ENCODE measurements around the gene NME7.
"Not testable (repeated sequence)": the region's sequence is repeated elsewhere in the genome, so short reads cannot be mapped to it uniquely, and the experiment has no call there.

NME7 gene

GRCh38 chr1:169212088-169212487 is 155.5 kb downstream of the NME7 start:
- DNase-seq: no peak

DNA sequence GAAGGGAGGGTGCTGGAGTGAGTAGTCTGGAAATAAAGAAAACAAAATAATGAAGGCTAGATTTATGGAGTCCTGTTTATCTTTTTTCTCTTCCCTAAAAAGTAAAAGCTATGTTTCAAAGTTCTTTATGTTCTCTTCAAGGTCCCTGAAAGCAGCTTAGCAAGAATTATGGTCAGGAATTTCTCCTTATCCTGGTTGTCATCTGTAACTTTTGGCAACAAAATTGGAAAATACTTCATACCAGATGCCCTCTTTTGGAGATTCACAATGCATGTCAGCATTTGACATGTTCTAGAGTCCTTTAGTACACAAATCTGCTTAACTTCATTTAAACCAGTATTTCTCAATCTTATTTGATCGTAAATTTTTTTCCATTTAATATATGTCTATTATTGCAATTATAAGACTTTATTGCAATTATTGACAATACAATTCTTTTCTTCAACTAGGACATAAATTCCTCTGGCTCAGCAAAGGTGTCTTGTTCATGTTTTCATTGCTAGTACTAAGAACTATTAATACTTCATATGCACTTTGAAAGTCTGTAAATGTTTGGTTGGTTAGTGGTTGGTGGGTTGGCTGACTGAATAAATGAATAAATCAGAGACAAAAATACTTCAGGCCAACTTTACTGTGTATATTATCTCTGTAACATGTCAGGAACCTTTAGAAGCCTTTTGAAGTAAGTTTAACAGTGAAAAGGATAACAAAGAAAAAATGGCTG is 159.6 kb downstream of the NME7 start:
- peak; percentile 73 for DNase-seq

DNA sequence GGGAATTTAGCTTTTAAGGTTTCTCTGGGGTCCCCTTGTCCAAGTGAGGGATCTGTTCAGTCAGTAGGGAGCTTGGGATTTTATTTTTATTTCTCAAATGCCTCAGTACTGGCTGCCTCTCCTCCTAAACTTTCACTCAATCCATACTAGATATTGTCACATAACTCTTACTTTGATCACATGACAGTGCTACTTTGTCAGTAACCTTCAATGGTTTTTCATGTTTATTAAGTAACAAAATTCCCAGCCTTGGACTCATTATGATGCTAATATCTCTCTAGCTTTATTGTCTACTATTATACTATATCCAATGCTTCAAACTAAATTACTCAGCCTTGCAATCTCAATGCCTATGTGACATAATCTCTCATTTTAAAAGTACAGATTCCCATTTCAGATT is 163.4 kb downstream of the NME7 start:
- no peak for DNase-seq

- no peak for DNase-seq
These were observed 164.6 kb downstream of the NME7 start for GRCh38 chr1:169202791-169203665.

- DNase-seq: peak; percentile 89
These were observed 166.4 kb downstream of the NME7 start for GRCh38 chr1:169201084-169201619.

DNA sequence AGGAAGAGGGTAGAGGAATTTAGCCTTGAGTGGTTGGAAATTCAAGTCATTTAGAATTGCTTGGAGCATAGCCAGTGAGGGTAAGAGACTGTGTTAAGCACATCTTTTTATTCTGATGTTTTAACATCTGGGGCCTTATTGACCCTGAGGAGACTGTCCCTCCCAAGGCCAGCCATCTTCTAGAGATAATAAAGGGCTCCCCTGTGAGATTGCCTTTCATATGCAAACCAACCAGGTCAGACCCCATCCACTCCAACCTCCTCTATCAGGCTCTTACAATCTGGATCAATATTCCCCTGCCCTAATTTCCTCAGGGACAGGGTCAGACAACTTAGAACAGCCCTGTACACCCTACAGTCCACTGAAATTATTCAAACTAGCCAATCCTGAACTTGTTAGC is 167.3 kb downstream of the NME7 start:
- no peak for DNase-seq

DNA sequence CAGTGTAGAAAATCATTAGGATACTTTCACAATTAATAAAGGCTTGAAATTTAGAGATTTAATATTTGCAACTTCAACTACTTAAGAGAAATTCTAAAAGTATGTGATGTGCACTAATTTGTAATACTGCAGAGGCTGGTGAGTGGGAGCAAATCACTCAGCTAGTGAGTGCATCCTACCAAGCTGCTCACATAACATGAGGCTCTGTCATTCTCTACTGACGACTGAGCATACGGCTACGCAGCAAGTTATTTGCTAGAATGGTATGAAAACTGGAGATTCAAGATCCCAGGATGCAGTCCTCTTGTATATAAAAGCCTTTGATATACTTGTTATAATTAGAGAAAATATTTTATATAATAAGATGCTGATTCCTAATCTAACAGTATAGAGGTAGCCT is 171.0 kb downstream of the NME7 start:
- no peak for DNase-seq

GRCh38 chr1:169196161-169196560 is 171.4 kb downstream of the NME7 start:
- DNase-seq: no peak

GRCh38 chr1:169193191-169193850 is 174.3 kb downstream of the NME7 start:
- DNase-seq: no peak

- no peak for DNase-seq
These were observed 181.5 kb downstream of the NME7 start for GRCh38 chr1:169186106-169186505.

DNA sequence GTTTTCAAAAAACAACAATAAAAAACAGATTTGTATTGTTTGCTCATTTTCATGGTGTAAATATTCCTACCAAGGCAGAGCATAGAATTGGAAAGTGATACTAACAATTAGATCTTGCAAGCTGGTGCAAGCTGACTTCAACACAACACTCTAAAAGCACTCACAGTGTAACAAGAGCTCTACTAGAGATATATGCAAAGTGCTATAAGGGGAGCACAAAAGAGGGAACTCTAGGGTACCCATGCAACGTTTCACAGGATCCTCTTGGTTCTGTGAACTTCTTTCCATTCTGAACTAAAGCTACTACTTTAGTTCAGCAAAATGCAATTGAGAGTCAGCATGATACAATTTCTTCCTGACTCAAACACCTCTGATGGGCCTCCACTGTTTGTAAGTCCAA is 182.8 kb downstream of the NME7 start:
- DNase-seq: no peak

GRCh38 chr1:169180174-169180573 is 187.4 kb downstream of the NME7 start:
- DNase-seq: no peak

DNA sequence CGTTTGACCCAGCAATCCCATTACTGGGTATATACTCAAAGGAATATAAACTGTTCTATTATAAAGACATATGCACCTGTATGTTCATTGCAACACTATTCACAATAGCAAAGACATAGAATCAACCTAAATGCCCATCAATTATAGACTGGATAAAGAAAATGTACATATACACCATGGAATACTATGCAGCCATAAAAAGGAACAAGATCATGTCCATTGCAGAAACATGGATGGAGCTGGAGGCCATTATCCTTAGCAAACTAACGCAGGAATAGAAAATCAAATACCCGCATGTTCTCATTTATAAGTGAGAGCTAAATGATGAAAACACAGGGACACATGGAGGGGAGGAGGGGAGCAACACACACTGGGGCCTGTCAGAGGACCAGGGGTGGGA is 188.2 kb downstream of the NME7 start:
- not testable (repeated sequence) for DNase-seq

DNA sequence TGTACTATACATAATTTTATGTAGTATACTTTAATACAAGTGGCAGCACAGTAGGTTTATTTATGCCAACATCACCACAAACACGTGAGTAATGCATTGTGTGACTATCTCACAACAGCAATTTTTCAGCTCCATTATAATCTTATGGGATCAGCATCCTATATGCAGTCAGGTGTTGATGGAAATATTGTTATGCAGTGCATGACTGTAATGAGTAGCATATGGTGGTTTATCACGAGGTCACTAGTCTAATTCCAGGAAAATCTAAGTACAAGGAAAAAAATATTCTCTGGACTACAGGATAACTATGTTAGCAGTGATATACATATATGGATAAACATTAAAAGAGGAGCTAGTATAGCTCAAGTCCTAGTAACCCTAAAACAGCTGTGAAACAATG is 192.1 kb downstream of the NME7 start:
- peak; percentile 49 for DNase-seq

GRCh38 chr1:169163059-169163458 is 204.5 kb downstream of the NME7 start:
- DNase-seq: peak; percentile 17

GRCh38 chr1:169161496-169162194 is 206.0 kb downstream of the NME7 start:
- DNase-seq: no peak

GRCh38 chr1:169160845-169161495 is 206.6 kb downstream of the NME7 start:
- peak; percentile 35 for DNase-seq

DNA sequence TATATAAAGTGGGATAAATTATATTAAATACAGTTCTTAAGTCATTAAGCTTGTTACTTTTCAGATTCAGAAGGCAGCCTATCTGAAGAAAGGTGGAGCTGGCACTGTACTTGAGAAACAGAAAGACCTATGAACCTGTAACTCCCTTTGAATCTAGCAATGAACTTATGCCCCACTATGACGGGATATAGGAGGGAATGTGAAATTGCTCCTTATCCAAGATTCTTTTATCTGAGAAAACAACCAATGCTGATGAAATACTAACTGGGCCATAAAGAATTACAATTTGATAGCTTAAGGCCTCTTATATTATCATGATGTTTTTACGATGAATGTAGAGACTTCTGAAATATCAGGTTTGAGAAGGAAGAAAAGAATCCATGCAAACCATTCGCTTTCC is 211.0 kb downstream of the NME7 start:
- DNase-seq: no peak

- DNase-seq: no peak
These were observed 211.9 kb downstream of the NME7 start for GRCh38 chr1:169155675-169156074.

DNA sequence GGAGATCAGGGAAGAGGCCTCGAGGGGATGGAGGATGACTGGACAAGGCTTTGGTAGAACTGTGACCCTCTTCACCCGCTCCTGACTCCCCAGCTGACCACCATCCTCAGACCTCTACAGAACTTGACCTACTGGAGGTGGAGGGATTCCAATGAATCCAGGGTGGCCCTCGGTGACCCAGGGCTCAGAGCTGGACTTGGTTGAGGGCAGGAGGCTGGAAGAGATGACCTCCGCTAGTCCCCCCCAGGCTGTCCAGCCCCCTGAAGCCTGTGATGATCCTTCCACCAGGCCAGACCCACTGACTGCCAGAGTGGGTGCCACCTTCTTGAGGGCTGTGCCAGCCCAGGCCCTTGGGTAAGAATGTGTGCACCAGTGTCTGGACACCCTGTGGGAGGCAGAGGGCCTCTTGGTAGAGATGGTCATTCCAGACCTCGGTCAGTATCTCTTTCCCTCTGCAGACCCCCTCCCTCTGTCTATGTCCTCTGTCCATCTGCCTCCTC is 216.2 kb downstream of the NME7 start:
- DNase-seq: no peak

DNA sequence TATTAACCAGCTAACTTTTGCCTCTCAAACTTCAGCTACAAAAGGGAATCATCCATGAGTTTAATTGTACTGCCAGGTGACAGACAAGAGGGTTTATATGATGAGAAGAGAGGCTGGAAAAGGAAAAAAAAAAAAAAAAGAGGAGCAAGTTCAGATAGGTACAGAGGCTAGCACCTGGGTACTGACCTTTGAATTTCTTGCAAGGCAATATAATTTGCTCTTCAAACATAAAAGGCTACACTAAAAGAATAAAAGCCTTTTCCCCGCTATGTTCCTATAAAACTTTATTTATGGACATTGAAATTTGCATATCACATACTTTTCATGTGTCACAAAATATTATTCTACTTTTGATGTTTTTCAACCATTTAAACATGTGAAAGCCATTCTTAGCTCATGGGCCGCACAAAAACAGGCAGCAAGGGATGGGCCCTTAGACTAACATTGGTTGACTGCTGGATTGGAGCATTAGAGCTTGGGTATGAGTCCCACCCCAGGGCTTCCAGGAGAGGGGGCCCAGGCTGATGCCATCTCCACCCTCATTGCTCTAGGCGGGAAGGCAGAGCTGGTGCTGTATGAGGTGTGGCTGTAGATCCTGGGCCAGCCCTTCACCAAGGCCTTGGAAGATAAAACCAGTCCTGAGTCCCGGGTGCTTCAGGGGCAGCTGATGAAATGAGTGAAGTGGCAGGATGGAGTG is 216.8 kb downstream of the NME7 start:
- DNase-seq: no peak
